A204.1 (cell line): ENCODE results near the gene NHERF2.

ENCODE experiments used
- FAIRE-seq: peaks from 2 replicates; lab custom pipeline; 2012; peaks lifted over from hg19 to GRCh38; lab: Jason Lieb, UNC

The NHERF2 gene

DNA sequence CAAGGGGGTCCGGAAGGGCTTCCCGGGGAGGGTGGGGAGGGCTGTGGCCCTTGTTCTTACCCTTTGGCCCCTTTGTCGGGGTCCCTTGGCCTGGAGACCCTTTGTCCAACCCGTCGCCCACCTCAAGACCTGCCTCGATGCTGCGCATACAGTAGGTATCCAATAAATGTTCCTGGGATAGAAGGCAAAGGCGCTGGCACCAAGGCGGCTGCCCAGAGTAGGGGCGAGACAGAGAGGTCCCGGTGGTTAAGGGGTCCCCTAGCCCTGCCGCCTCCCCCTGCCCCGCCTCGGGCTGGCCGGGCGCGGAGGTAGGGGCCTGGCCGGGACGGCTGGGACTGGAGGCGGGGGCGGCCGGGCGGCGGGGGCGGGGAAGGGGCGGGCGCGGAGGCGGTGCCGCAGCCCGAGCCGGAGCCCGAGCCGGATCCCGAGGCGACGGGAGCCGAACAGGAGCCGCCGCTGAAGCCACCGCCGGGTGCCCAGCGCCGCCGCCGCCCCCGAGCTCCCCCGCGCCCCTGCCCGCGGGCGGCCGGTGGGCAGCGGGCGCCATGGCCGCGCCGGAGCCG, at the start of gene NHERF2:
Gene NHERF2 (plus strand): TSS at position 442 of the 563 bp plus-strand sequence. CDS start 104 bp downstream, at position 546.
- FAIRE-seq: no peak

DNA sequence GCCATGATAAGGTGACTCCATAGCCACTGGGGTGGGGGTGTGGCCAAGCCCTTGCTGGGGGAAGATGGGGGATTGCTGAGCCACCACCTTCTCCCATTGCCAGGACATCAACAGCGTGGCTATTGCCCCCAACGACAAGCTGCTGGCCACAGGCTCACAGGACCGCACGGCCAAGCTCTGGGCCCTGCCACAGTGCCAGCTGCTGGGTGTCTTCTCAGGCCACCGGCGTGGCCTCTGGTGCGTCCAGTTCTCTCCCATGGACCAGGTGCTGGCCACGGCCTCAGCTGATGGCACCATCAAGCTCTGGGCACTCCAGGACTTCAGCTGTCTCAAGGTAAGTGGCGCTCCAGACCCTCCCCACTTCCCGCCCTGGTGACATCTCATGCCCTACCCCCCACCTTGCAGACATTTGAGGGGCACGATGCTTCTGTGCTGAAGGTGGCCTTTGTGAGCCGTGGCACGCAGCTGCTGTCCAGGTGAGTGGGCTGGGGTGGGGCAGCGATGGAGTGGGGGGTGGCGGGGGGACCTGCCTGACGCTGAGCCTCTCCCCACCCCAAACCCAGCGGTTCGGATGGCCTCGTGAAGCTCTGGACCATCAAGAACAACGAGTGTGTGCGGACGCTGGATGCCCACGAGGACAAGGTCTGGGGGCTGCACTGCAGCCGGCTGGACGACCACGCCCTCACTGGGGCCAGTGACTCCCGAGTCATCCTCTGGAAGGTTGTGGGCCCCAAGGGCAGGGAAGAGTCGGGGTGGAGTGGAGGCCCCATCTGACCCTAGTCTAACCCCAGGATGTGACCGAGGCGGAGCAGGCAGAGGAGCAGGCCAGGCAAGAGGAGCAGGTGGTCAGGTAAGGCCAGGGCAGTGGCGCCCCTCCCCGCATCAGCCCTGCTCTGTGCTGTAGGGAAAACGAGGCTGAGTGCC, 49.5 kb upstream of the NHERF2 start:
- FAIRE-seq: no peak

DNA sequence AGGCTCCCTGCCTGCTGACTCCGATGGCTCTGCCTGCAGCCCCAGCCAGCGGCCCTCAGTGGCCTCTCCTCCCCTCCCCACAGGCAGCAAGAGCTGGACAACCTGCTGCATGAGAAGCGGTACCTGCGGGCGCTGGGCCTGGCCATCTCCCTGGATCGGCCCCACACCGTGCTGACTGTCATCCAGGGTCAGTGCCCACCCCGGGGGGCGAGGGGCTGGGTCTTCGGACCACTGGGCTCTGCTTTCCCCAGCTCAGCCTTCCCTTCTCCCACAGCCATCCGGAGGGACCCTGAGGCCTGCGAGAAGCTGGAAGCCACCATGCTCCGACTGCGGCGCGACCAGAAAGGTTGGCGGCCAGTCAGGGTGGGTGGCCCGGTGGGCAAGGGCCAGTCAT, 48.8 kb upstream of the NHERF2 start:
- FAIRE-seq: no peak

DNA sequence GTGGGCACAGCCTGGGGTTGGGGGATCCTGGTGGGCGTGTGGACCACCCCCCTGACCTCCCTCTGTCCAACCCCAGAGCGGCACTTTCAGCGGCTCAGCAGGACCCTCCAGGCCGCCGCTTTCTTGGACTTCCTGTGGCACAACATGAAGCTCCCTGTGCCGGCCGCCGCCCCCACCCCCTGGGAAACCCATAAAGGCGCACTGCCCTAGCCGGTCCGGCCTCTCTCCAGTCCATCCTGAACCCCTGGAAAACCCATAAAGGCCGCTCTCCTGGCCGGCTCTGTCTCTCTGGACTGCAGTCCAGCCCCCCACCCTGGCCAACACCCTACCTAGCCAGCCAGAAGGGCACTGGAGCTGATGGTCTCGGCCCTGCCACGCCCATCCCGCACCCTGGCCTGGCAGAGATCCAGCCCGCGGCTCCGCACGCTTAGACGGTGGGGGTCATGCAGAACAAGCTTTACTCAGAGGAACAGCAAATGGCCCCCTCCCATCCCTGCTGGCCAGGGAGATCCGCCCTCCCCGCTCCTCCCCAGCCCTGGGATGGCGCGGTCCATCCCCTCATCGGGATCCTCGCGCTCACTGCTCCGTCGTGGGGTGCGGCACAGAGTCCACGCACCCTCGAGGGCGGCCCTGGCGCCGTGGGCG, 48.1 kb upstream of the NHERF2 start:
- no peak for FAIRE-seq

DNA sequence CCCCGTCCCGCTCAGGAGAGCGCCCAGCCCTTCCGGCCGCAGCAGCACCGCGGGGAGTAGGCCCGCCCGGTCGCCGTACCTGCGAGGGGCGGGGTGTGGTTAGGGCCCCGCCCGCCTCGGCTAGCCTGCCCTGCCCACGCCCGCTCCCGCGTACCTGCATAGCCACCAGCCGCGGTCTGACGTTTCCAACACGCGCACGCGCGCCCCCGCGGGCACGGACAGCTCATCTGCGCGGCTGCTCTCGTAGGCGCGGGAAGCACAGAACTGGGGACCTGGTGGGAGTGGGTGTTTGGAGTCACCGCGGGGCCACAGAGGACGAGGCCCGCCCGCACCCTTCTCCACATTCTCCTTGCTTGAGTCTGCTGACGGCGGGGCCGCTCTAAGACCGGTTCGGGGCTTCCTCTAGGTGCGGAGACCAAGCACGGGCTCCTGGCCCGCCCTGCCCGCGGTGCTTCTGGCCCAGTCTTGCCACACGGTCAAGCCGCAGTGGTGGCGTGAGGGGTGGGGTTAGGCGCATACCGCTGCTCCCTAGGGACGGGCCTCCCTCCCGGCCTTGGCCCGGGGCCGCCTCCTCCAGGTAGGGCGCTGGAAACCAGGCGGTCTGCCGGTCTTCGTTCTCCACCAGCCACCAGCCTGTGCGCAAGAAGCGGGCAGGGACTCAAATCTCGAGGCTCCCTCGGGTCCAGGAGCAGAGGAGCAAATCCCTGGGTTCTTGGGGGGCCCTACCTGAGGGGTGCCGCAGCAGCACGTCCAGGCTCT, 47.3 kb upstream of the NHERF2 start:
- FAIRE-seq: no peak

DNA sequence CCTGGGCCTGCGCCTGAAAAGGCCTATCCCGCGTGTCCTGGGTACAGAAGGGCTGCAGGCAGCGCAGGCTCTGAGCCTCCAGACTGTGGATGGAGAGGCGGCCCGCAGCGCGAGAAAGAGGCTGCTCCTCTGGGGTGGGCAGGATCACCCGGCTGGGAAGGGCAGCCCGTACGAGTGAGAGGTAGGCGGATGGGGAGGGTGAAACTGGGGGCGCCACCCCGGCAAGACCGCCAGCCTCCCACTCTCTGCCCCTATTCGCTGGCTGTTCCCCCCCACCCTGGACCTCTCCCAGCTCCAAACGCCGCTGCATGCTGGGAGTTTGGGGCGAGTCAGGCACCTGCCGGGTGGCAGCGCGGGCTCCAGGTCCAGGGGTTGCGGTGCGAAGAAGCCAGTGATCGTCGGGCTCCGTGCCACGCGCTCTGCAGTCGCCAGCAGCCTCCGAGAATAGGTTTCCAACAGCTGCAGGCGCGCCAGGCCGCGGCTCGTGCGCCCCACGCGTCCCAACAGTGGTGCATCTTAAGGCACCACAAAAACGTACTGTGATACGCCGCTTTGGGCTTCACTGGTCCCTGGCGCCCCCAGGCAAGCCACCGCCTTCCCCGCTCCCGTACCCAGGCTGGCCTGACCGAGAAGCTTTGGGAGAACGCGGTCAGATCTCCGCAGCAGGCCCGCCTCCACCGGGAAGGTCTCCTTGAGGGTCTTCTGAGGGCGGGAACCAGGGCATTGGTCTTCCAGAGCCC, 46.5 kb upstream of the NHERF2 start:
- no peak for FAIRE-seq

DNA sequence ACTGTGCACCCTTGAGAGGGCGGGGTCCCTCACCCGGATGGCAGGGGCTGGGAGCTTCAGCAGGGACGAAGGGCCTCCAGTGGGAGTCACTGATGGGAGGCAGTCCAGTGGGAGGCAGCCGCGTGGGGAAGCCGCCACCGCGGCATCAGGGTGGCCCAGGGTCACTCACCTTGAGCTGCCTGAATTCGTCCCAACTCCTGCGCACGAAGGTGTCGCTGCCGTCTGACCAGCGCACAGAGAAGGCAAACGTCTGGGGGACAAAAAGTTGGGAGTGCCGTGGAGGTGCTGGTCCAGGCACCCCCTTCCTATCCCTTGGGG, 46.0 kb upstream of the NHERF2 start:
- FAIRE-seq: no peak

DNA sequence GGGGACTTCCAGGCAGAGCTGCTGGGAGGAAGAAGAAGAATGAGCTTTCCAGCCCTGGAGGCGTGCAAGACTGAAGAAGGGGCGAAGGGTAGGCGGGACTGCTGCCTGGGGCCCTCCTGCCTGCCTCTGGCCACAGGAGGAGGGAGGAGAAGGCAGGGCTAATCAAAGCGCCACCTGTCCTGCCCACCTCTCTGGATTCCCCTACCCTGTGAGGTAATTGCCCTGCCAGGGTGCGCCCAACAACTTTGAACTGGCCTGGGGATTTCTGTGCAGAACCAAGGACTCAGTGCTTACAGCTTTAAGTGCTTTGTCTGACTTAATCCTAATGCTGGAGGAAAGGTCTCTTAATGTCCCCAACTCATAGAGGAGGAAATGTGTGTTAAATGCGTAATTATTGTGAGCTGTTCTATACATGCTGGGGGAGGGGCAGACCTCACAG, 45.3 kb upstream of the NHERF2 start, which contains the start of gene NOXO1:
Gene NOXO1 (minus strand): TSS at position 72 of the 439 bp plus-strand sequence. CDS start 290 bp downstream, outside the sequence.
- FAIRE-seq: no peak

DNA sequence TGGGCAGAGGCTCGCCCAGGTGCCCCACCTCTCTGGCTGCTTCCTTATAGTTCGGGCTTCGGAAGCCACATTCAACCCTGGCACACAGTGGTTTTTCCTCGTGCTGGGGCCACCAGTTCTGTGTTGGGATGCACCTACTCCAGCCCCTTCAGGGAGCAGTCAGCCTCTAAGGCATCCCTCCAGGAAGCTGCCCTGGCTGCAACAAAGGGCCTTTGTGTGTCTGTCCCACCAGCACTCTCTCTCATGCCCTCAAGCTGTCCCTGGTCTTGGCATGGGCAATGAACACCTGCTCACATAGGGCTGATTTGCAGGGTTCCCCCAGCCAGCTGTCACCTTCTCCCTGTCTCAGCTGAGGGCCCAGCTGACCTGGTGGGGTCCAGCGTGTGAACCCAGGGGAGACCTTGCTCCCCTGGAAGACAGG, 44.7 kb upstream of the NHERF2 start:
- no peak for FAIRE-seq

DNA sequence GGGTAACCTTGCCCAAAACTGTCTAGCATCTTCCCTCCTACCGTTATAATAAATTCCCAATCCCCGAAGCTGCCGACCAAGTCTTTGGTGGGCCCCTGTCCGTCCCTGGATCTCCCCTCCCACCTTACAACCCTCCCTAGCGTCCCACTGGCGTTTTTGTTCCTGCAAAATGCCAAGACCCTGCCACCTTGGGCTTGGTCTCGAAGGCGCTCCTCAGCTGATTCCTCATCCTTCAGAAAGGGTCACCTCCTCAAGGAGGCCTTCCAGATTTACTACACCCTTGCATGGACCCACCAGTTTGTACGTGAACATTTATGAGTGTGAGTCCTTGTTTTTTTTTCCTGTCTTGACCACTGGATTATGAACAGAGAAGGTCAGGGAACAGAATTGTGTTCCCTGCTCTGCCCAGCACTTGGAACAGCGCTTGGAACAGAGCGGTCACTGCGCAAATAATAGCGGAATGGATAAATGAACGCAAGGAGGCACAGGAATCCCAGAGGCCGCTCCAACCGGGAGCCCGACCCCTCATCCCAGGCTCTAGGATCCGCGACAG, 43.6 kb upstream of the NHERF2 start:
- FAIRE-seq: no peak

DNA sequence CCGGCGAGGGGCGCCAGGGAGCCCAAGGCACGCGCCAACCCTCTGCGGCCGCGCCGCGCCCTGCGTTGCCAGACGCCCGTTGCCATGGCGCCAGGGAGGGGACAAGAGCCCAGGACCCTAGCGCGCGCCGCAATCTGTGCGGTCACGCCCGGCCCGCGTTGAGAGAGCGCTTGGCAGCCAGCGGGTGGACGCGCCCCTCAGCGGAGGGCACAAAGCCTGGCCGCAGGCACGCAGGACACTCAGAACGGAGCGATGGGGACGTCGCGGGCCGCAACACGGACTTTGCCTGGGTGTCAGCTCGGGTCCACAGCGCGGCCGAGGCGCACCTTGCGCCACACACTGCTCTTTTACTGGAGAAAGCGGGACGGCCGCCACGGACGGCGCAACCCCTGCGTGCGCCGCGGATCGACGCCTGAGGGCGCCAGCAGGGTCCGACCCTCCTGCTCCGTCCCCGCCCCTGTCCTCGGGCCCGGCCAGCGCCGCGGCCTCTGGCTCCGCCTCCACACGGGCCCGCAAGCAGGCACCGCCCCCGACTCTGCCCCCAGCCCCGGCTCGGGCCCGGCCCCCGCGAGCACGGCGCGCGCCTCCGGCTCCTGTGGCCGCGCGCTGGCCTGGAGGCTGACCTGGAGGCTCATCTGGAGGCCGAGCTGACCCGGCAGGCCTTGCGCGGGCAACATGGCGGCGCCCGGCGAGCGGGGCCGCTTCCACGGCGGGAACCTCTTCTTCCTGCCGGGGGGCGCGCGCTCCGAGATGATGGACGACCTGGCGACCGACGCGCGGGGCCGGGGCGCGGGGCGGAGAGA, 43.0 kb upstream of the NHERF2 start, which contains the start of gene GFER:
Gene GFER (plus strand): TSS at position 650 of the 803 bp plus-strand sequence. CDS start 26 bp downstream, at position 676.
- FAIRE-seq: no peak

DNA sequence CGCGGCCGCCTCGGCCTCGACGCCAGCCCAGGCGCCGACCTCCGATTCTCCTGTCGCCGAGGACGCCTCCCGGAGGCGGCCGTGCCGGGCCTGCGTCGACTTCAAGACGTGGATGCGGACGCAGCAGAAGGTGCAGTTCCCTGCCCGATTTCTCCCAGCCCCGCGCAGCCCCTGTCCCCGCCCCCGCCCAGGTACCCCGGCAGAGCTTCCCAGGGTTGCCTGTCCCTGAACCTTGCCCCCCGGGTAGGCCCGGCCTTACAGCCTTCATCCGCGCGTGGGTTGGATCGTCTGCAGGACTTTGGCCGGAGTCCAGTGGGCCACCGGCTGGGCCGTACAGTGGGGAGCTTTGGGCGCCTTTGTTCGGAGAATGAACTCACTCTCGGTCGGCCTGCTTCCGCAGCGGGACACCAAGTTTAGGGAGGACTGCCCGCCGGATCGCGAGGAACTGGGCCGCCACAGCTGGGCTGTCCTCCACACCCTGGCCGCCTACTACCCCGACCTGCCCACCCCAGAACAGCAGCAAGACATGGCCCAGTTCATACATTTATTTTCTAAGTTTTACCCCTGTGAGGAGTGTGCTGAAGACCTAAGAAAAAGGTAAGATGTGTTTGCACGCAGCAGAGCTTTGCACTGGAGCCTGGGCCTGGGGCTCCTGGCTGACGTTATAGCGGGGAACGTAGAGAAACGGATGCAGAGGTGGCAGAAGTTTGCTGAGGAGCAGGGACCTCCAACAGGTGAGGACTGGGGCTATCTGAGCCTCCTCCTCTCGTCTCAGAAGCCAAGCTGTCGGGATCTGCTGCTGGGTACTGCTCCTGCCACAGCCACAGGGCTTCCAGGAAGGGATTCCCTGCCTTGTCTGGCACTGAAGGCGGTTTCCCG, 42.1 kb upstream of the NHERF2 start:
- no peak for FAIRE-seq

DNA sequence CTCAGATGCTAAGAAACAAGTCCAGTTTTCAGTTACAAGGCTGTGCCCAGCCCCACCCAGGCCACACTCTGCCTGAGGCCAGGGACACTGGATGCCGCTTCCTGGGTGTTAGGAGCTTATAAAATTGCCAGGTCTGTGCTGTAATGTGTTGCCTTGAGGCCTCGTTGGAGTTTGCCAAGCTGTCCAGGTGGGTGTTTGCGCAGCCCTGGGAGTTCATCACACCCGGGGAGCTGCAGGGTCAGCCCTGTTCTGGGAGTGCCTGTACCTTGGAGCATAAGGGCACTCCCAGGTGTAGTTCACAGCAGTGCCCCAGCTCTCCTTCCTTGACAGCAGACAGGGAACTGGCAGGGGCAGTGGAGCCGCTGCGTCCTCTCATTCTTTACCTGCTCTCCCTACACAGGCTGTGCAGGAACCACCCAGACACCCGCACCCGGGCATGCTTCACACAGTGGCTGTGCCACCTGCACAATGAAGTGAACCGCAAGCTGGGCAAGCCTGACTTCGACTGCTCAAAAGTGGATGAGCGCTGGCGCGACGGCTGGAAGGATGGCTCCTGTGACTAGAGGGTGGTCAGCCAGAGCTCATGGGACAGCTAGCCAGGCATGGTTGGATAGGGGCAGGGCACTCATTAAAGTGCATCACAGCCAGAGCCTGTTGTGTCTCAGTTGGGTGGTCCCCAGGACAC, 41.1 kb upstream of the NHERF2 start:
- no peak for FAIRE-seq

DNA sequence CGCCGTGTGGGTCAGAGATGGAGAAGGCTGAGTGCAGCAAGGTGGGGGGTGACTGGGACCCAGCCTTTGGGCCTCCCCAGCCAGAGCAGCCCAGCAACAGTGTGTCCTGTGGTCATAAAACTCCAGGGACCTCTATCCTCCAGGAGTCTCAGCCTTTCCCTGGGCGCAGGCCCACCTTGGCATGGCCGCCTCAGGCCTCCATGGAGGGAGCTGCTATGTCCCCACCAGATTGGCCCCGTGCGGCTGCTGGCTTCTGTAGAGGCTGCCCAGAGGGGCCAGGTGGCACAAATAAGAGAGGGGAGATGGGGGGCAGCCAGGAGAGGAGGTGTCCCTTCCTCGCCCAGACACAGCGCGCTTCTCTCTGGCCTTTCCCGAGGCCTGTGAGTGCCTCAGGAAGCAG, 39.5 kb upstream of the NHERF2 start:
- no peak for FAIRE-seq

DNA sequence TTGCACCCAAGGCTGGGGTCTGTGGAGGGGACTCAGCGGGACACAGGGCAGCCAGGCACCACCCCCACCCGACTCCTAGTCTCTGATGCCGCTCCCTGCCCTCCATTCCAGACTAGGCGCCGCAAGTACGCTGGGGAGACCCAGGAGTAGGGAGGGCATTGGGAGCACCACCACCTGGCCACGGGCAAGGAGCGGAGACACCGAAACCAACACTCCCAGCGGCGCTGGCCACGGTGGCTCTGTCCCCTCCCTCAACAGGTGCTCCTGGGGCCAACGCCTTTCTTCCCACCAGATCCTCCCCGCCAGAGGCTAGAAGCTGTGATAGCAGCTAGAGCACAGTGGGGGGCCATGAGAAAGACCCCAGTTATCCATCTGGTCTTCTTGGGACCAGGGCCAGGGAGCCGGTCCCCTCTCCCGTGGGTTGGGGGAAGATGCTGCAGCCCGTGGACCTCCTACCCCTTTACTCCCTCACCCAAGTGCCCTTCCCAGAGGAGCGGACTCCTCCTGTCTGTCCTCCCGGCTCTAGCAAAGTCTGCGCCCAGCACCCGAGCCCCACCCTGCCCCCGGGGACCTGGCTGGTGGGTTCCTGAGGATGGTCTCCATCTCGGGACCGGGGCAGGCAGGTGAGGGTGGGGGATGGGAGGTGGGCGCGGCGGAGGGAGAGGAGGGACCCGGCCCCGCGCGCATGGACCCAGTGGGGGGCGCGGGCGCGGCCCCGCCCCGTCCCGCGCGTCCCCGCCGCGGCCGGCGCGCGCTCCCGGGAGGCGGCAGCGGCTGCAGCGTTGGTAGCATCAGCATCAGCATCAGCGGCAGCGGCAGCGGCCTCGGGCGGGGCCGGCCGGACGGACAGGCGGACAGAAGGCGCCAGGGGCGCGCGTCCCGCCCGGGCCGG, 37.2 kb upstream of the NHERF2 start, which contains the start of gene SYNGR3:
Gene SYNGR3 (plus strand): TSS at position 762 of the 892 bp plus-strand sequence. CDS start 133 bp downstream, outside the sequence.
- FAIRE-seq: no peak

DNA sequence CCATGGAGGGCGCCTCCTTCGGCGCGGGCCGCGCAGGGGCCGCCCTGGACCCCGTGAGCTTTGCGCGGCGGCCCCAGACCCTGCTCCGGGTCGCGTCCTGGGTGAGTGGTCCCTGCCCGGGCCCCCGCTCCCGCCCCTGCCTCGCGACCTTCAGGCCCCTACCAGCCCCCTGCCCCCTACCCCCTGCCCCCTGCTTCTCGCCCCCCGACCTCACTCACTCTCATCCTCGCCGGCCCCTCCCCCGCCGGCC, 36.7 kb upstream of the NHERF2 start:
- no peak for FAIRE-seq

DNA sequence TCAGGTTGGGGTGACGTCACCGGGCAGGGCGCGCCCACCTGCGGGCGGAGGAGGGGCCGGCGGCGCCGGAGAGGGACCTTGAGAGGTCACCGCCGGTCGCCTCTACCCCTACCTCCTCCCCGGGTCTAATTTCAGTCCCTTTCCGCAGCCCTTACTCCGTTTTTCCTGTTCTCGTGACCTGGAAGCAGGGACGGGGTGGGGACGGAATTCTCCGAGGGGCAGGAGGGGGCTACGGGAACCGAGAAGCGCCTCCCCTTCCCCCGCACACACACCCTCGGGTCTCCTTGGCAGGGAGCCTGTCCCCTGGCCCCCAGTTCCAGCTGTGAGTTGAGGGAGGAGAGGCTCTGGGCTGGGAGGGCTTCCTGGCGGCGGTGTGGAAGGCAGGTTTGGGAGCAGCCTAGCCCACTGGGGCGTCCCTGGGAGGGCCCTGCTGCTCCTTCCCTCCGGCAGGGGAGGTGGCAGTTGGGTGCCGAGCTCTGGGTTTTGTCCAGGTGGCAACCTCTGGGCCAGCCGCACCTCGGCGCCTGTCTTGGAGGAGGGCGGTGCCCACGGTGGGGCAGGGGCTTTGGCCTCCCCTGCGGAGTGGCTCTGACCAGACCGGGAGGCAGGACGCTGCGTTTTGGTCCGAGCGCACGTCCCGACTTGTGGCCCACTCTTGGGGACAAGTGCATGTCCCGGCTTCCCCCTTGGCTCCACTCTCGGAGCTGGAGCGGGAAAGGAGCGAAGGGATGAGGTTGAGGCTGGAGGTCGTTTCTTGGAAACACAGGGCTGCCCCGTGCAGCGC, 36.2 kb upstream of the NHERF2 start:
- no peak for FAIRE-seq
